CD4-positive, alpha-beta T cell (primary cell): ENCODE measurements around the gene PANX2. TPM values are rescaled to one million over a fixed set of nuclear protein-coding genes. Genes with fewer than 3 reads are reported as not detected.

Source experiments
- ATAC-seq: fragments of 200-7000 bp; cut with Tn5 transposase; one replicate; pipeline ENCODE4 v1.10.0; 2022; ENCODE audit warnings: mild to moderate bottlenecking; ENCODE audit not compliant: poor library complexity
- CTCF ChIA-PET: fragments of 350-600 bp; sonication (Branson Sonifier 250); formaldehyde crosslinking; loops from one replicate; lab custom pipeline; 2021; ENCODE audit warnings: antibody characterized with exemption, inconsistent platforms; lab: Charles Lee
- POLR2A ChIA-PET: fragments of 350-600 bp; sonication (Branson Sonifier 250); formaldehyde crosslinking; loops from one replicate; lab custom pipeline; 2021; ENCODE audit warnings: antibody characterized with exemption, inconsistent platforms; lab: Charles Lee
- DNase-seq, 14 experiments: peaks; one replicate each; pipeline ENCODE4 v3.0.0-alpha.2; 2013 to 2020; ENCODE audit warnings: mixed read lengths in 2 of 14
- H3K27ac ChIP-seq, 2 donors: one replicate each; pipeline versions ENCODE4 v1.5.1 to v1.7.0; 2013; ENCODE audit warnings: low read length in 2 of 2, low read depth in 1 of 2, mild to moderate bottlenecking in 1 of 2
- H3K27me3 ChIP-seq, 2 experiments: 1 replicate in 1 of 2; 2 replicates in 1 of 2; pipeline versions ENCODE4 v1.6.1 to v1.7.0; 2013; ENCODE audit warnings: low read length in 2 of 2, control low read depth in 1 of 2, mild to moderate bottlenecking in 1 of 2, moderate library complexity in 1 of 2; ENCODE audit not compliant: insufficient read depth in 2 of 2, control insufficient read depth in 1 of 2
- H3K36me3 ChIP-seq: one replicate; pipeline ENCODE4 v1.6.1; 2013; ENCODE audit warnings: low read length, control low read depth; ENCODE audit not compliant: insufficient read depth
- H3K4me1 ChIP-seq: one replicate; pipeline ENCODE4 v1.6.1; 2013; ENCODE audit warnings: low read length, control low read depth; ENCODE audit not compliant: insufficient read depth
- H3K4me3 ChIP-seq: one replicate; pipeline ENCODE4 v1.5.1; 2013; ENCODE audit warnings: mild to moderate bottlenecking, low read length, moderate library complexity
- H3K9me3 ChIP-seq, 2 experiments: 1 replicate in 1 of 2; 2 replicates in 1 of 2; pipeline versions ENCODE4 v1.6.1 to v1.7.0; 2013; ENCODE audit warnings: low read length in 2 of 2, mild to moderate bottlenecking in 2 of 2, control low read depth in 1 of 2, moderate library complexity in 1 of 2; ENCODE audit not compliant: control insufficient read depth in 1 of 2, insufficient read depth in 1 of 2
- H3K27ac Mint-ChIP-seq: one replicate; pipeline ENCODE4 v1.8.0; 2020; ENCODE audit warnings: mixed read lengths
- H3K27me3 Mint-ChIP-seq: one replicate; pipeline ENCODE4 v1.8.0; 2021; ENCODE audit warnings: mixed read lengths
- H3K36me3 Mint-ChIP-seq: one replicate; pipeline ENCODE4 v1.8.0; 2021; ENCODE audit warnings: low read depth, mixed read lengths
- H3K4me1 Mint-ChIP-seq: one replicate; pipeline ENCODE4 v1.8.0; 2021; ENCODE audit warnings: low read depth, mixed read lengths
- H3K4me3 Mint-ChIP-seq: one replicate; pipeline ENCODE4 v1.8.0; 2020; ENCODE audit warnings: mild to moderate bottlenecking, mixed read lengths
- H3K9me3 Mint-ChIP-seq: one replicate; pipeline ENCODE4 v1.8.0; 2020; ENCODE audit warnings: mixed read lengths
- intact Hi-C, 2 experiments: fragments of 100-400 bp; cut with DNase I in 1 of 2; cut with micrococcal nuclease in 1 of 2; formaldehyde crosslinking; loops; one replicate each; pipeline versions ENCODE4 v1.15.1 to v1.9.0; 2023 to 2025; cut with DNase I, micrococcal nuclease
- total RNA-seq, 174 experiments: library from RNA in 2 of 174; stranded (reverse) in 2 of 174; gene quantifications; one replicate each; pipeline ENCODE4 v1.2.3 and lab custom pipeline; 2021 to 2026
- TF ChIP-seq, protein P1 (sequence below): fragments of 200-600 bp; IDR thresholded peaks from one replicate; pipeline ENCODE4 v1.8.0; 2022; ENCODE audit warnings: antibody characterized with exemption, mild to moderate bottlenecking

The PANX2 gene
- total RNA-seq, 2 experiments from 2014 or later = 0.11 to 0.16 TPM

GRCh38 chr22:50184004-50184901 is 13.7 kb downstream of the PANX2 start:
- peaks cover 4% of the 10 kb centered on the region for H3K36me3 Mint-ChIP-seq
- peaks cover 12% of the 10 kb centered on the region for H3K27me3 Mint-ChIP-seq
- no peak for ATAC-seq
- peaks cover 16% of the 10 kb centered on the region for H3K4me1 Mint-ChIP-seq
- H3K27ac Mint-ChIP-seq = peak overlapping the region; percentile 64
- no peak overlapping the region for H3K4me3 ChIP-seq
- H3K9me3 Mint-ChIP-seq = no peaks in the 10 kb centered on the region
- peaks cover 0 to 2% of the 10 kb centered on the region in 2 experiments for H3K27me3 ChIP-seq
- peak overlapping the region; percentile 85 for H3K4me3 Mint-ChIP-seq
- peak in 1 of 14 experiments; percentile 37 for DNase-seq
- H3K36me3 ChIP-seq = peaks cover 4% of the 10 kb centered on the region
- intact Hi-C loops = loop anchor here in 1 of 2 experiments (2.0 kb wide), 1 partner anchor 19 kb away; no protein-coding TSS in a partner anchor
- TF ChIP-seq, protein P1, sequence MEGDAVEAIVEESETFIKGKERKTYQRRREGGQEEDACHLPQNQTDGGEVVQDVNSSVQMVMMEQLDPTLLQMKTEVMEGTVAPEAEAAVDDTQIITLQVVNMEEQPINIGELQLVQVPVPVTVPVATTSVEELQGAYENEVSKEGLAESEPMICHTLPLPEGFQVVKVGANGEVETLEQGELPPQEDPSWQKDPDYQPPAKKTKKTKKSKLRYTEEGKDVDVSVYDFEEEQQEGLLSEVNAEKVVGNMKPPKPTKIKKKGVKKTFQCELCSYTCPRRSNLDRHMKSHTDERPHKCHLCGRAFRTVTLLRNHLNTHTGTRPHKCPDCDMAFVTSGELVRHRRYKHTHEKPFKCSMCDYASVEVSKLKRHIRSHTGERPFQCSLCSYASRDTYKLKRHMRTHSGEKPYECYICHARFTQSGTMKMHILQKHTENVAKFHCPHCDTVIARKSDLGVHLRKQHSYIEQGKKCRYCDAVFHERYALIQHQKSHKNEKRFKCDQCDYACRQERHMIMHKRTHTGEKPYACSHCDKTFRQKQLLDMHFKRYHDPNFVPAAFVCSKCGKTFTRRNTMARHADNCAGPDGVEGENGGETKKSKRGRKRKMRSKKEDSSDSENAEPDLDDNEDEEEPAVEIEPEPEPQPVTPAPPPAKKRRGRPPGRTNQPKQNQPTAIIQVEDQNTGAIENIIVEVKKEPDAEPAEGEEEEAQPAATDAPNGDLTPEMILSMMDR = no peak
- H3K27ac ChIP-seq = no peak overlapping the region
- H3K9me3 ChIP-seq = no peaks in the 10 kb centered on the region
- peaks cover 40% of the 10 kb centered on the region for H3K4me1 ChIP-seq
- ChIA-PET POLR2A (interaction anchor here (0.5 kb wide), 1 partner anchor 414 kb away, joined by 3 read pairs; no protein-coding TSS in a partner anchor), CTCF (interaction anchor here (0.8 kb wide), 1 partner anchor 18 kb away, joined by 3 read pairs; no protein-coding TSS in a partner anchor)

DNA sequence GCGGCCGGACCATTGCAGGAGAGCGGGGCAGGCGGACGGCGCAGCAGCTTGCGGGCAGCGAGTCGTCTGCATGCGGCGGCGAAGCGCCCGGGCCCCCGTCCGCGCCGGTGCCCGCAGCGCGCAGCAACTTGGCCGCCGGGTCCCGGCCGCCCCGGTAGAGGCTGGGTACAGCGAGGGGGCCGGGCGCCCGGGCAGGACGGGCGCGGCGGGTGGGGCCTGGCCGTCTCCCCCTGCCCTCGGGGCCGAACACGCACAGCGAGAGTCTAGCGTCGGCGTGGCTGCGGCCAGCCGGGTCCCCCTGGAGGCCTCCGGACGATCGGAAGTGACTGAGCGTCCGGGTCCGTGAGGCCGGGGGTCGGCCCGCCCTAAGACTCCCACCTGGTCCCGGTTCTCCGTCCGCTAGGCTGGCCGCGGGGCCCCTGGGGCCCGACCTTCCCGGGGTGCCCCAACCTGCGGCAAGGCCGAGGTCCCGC is 14.4 kb downstream of the PANX2 start:
- Mint-ChIP-seq H3K27ac (peak overlapping the region; percentile 47), H3K27me3 (peaks cover 7% of the 10 kb centered on the region), H3K4me3 (peak overlapping the region; percentile 89), H3K4me1 (peaks cover 23% of the 10 kb centered on the region), H3K9me3 (no peaks in the 10 kb centered on the region), H3K36me3 (peaks cover 4% of the 10 kb centered on the region)
- Histone ChIP-seq H3K9me3 (no peaks in the 10 kb centered on the region), H3K4me1 (peaks cover 47% of the 10 kb centered on the region), H3K27ac (no peak overlapping the region), H3K27me3 (peaks cover 0 to 2% of the 10 kb centered on the region in 2 experiments), H3K36me3 (peaks cover 4% of the 10 kb centered on the region), H3K4me3 (peak overlapping the region; percentile 60)
- DNase-seq = no peak
- intact Hi-C loops = loop anchor here in 1 of 2 experiments (2.0 to 5.0 kb wide), 3 partner anchors 18 to 268 kb away; partner anchors contain the start of genes ALG12 and CRELD2
- ChIA-PET CTCF (interaction anchor here (0.8 kb wide), 1 partner anchor 17 kb away, joined by 3 read pairs; no protein-coding TSS in a partner anchor), POLR2A (no interaction called here)
- ATAC-seq = no peak
- TF ChIP-seq, protein P1 = no peak

- Mint-ChIP-seq H3K36me3 (peaks cover 7% of the 10 kb centered on the region), H3K9me3 (no peaks in the 10 kb centered on the region), H3K4me3 (peak within 1 kb of the TSS; percentile 95), H3K27ac (peak within 1 kb of the TSS; percentile 96), H3K4me1 (peaks cover 25% of the 10 kb centered on the region), H3K27me3 (peaks cover 4% of the 10 kb centered on the region)
- Histone ChIP-seq H3K27ac (peak within 1 kb of the TSS; percentile 56 to 60), H3K27me3 (peaks cover 0 to 2% of the 10 kb centered on the region in 2 experiments), H3K9me3 (no peaks in the 10 kb centered on the region), H3K36me3 (peaks cover 4% of the 10 kb centered on the region), H3K4me1 (peaks cover 53% of the 10 kb centered on the region), H3K4me3 (peak within 1 kb of the TSS; percentile 62)
- peak; percentile 77 to 96 (median 88) for DNase-seq
- ChIA-PET POLR2A (no interaction called here), CTCF (no interaction called here)
- intact Hi-C loops = loop anchor here in 1 of 2 experiments (2.0 to 5.0 kb wide), 3 partner anchors 17 to 268 kb away; partner anchors contain the start of genes ALG12 and CRELD2
- TF ChIP-seq, protein P1 = no peak
- ATAC-seq = peak; percentile 67
These were observed 15.0 kb downstream of the PANX2 start, which contains the start of gene TRABD for GRCh38 chr22:50185375-50186087. TSS of gene TRABD (plus strand) at chr22:50185913. CDS start at chr22:50193061, 7,148 bp downstream.
